DMS 273 (cell line): ENCODE data around the gene ZFP36.
"Not testable (repeated sequence)": the region's sequence is repeated elsewhere in the genome, so short reads cannot be mapped to it uniquely, and the experiment has no call there.

Source experiments
- DNase-seq: peaks from one replicate; lab custom pipeline; 2025; ENCODE audit not compliant: unreplicated experiment; lab: John Stamatoyannopoulos, UW

ZFP36 gene, protein sequence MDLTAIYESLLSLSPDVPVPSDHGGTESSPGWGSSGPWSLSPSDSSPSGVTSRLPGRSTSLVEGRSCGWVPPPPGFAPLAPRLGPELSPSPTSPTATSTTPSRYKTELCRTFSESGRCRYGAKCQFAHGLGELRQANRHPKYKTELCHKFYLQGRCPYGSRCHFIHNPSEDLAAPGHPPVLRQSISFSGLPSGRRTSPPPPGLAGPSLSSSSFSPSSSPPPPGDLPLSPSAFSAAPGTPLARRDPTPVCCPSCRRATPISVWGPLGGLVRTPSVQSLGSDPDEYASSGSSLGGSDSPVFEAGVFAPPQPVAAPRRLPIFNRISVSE

DNA sequence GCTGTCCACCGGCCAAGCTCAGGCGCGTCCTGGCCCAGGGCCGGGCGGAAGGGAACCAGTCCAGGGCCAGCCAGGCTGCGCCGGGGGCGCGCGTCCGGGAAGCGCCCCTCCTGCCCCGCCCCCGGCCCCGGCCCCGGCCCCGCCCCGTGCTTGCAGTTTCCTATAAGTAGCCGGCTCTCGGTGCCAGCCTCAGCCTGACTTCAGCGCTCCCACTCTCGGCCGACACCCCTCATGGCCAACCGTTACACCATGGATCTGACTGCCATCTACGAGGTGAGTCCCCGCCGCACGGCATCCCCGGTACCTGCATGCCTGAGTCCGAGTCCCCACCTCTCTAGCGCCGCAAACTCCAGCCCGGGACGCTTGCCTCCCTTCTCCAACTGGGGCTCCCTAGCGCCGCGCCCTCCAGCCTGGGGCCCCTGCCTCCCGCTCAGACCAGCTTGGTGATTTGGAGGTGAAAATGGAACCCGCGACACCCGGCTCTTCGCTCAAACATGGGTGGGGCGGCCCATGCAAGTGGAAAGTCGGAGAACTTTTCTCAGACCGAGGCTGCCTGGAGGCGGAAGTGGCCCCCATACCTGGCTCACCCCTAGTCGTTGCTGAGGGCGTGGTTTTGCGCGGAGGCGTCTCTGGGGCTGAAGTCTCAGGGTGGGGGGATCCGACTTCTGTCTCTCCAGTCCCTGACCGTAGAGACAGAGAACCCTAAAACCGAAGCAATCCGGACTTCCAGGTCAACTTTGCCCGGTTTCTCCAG lies at the start of gene ZFP36:
Gene ZFP36 (plus strand): TSS at position 192 of the 754 bp plus-strand sequence. CDS start 58 bp downstream, at position 250.
- DNase-seq: peak; percentile 81

DNA sequence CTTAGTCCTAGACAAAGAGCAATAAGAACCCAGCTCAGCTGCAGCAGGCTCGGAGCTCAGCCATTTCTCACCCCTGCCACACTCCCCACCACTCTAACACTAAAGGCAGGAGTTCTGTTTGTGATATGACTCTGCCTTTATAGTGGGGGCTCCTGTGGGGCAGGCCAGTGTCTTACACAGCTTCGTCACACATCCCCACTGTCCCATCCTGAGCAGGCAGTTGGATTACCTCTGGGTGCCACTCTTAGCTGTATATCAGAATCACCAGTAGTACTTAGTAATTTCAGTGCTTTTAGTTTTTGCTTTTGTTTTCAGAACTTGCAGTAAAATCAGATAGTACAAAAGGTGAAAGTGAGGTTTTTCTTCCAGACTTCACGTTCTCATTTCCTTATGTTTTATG lies 47.6 kb upstream of the ZFP36 start:
- no peak for DNase-seq

DNA sequence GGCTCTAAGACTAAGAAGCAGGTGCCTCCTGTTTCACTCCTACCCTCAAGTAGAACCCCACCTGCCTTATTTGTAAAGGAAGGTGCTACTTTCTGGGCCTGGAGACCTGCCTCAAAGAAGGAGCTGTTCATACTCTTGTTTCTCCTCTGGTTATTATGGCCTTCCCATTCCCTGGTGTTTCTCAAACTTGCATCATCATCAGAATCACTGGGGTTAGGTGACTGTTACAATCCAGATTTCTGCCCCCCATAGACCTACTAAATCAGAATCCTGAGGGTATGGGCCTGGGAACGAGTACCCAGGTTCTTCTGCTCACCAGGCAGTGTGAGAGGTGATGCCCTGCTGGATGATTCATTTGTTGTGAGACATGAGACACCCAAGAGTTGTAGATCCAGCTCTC lies 46.0 kb upstream of the ZFP36 start:
- DNase-seq: no peak

DNA sequence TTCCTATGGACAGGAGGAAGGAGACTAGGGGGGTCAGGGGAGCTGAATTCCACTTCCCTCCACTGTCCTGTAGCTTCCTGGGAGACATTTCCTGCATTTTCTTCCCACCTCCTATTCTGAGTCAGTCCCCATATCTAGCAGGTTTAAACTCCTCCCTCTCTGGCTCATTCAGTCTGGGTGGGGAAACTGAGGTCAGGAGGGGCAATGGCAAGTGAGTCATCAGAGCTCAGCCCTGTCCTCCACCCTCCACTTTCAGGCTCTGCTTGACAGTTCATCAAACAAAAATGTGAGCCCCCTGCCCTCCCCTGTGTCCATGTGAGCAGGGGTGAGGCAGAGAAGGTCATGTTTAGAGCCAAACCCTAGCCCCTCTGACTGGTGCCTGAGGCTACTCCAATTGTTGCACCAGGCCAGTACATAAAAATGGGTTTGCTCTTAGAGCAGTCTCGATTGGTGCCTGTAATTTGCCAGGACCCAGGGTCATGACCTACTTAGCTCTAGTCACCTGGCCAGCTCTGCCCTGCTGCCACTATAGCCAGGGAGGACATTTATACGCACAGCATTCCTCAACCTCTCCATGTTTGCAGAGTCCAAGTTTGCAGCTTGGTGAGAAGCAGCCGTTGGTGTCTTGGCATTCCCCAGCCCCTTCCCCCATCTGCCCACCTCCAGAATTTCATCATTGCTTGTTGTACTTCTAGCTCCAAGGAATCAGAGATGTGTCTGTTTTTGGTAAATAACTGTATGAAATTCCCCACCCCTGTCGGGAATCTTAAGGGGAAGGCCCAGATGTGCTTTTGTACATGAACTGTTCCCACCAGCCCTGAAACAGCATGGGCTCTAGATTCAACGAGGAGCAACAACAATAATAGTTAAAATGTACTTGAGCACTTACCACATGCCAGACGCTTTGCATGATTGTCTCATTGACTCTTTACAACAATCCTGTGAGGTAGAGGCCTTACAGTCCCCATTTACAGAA lies 43.7 kb upstream of the ZFP36 start:
- DNase-seq: no peak

DNA sequence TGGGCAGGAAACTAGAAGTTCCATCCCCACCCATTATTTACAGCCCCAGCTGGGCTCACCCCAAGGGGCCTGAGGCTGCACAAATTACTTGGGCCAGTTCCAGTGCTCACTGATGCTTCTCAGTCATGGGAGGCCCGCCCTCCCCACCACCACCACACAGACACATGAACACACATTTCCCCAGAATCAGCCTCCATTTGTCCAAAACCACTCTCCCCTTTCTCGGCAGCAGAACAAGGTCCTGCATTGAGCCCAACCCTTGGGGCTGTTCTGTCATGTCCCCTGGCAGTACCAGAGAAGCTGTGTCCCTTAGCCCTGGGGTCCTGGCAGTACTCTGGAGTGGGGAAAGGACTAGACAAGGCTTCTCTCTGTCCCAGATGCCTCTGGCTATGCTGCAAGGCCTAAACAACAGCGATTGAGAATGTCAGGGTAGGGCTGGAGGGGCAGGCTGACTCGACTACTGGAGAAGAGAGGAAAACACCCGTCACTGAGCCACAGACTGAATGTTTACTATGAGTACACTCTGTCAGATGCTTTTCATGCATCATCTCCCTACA lies 42.7 kb upstream of the ZFP36 start:
- peak; percentile 16 for DNase-seq

DNA sequence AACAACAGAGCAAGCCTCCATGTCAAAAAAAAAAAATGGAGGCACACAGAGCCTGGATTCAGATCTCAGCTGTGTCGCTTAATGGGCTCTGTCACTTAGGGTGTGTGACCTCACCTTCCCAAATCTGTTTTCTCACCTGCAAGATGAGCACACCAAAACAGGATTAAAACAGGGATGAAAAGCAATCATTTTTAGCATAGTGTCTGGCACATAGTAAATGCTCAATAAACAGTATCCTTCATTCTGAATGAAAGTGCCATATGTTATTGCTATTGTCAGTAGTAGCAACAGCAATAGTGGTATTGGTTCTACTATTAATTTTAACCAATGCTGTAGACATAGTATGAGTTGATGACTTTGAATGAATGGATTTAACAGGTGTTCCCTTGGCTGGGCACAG lies 41.1 kb upstream of the ZFP36 start:
- no peak for DNase-seq

DNA sequence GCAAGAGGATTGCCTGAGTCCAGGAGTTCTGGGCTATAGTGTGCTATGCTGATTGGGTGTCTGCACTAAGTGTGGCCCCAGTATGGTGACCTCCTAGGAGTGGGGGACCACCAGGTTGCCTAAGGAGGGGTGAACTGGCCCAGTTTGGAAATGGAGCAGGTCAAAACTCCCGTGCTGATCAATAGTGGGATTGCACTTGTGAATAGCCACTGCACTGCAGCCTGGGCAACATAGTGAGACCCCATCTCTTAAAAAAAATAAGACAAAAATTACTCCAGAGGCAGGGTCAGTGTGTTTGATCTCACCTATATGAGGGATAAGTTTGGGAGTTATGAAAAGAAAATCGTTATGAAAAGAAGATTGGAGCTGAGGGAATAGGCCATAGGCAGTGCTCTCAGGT lies 37.4 kb upstream of the ZFP36 start:
- no peak for DNase-seq

DNA sequence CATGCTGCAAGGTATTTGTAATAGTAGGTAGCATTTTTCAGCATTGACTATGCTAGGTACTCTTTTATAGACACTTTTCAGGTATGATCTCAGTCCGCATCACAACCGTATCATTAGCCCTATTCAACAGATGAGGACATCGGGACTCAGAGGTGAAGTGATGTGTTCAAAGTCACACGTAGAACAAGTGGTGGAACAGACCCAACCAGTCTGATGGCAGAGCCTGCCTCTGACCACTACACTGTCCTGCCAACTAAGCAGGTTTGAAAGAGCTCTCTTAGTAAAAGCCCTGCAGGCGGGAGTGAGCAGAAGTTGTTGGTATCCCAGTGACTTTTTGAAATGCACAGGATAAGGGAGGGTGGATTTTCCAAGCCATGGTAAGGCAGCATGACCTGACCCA lies 35.9 kb upstream of the ZFP36 start:
- DNase-seq: no peak

DNA sequence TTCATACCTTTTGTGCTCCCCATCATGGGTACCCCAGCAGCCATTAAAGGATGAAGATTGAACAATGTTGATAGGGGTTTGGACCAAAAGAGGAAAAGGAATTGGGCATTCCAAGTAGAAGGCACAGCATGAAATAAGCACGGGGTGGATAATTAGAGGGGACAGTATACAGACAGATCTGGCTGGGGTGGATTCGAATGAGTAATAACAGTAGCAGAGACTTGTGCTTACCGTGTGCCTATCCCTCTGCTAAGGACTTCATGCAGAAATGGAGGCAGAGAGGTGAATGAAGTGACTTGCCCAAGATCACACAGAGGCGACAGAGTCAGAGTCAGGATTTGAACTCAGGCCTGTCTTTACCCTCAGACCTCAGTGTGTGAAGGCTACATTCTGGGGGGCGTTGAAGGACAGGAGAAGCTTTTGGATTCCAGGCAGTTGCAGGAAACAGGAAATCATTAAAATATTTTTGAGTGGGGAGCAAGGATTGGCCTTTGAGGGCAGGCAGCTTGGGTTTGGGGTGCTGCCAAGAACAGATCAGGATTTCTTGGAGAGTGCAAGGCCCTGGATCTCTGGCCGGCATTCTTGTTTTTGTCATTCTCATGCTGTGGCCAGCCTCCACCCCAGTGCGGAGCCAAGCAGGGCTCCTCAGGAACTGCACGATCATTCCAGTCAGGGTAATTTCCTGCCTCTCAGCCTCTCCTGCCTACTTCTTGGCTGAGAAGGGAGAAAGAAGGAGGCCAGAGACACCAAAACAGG lies 34.4 kb upstream of the ZFP36 start:
- no peak for DNase-seq

DNA sequence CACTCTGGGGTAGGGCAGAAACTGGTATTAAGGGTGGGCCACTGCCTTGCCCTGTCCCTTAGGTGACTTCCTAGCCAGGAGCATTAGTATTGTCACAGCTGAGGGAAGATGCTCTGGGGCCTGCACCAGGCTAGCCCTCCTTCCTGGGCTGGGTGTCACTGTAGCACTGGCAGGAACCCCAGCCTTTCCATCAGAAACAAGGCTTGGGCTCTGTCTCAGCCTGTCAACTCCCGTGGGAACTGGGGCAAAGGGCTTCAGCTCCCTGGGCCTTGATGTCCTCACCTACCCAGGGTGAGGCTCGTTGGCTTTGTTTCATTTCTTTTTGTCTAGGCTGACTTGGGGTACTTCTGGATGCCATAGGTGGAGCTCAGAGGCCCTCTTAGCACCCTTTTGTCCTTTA lies 33.7 kb upstream of the ZFP36 start:
- DNase-seq: no peak

DNA sequence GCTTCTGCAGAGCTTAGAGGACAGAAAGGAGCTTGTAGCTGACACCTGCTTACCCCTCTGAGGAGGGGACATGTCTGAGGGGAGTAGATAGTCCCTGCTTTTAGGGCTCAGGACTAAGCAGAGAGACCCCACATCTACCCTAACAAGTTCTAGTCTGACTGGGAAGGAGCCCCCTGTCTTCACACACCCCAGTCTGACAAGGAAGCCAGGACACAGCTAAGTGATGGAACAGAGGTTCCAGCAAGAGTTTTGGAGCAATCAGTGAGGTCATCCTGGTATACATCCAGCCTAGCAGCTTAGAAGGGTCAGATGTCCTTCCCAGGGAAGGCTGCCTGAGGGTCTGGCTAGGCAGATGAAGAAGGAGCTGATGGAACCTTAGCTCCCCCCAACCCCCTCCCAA lies 30.7 kb upstream of the ZFP36 start:
- no peak for DNase-seq

DNA sequence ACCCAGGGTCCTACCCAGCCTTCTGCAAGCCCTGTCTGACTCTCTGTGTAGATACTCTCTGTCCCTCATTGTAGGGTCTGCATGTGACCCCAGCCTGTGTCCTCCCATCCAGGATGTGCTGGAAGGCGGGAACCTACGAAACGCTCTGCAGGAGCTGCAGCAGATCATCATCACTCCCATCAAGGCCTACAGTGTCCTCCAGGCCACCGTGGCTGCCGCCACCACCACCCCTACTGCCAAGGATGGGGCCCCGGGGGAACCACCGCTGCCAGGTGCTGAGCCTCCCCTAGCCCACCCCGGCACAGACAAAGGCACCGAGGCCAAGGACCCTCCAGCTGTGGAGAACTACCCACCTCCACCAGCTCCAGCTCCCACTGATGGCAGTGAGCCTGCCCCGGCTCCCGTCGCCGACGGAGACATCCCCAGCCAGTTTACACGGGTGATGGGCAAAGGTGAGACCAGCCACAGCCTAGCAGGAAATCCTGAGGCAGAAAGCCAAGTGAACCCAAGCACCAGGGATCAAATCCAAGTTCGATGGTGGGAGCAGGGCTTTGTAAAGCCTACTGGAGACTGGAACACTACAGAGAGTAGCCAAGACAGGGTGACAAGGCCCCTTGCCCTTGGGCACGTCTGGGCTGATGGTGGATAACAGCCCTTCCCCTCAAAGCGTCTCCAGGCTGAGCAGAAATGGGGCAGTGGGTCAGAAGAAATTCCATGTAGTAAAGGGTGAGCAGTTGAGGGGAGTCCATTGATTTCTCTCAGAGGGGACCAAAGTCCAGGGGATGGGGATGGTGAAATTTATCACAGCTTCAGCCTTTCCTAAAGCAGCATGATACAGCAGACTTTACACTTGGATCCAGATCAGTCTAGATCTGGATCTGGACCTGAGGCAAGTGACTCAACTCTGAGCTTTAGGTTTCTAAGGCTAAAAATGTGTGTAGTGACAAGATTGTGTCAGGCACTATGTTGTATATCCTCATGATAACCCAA lies 29.0 kb upstream of the ZFP36 start:
- no peak for DNase-seq

DNA sequence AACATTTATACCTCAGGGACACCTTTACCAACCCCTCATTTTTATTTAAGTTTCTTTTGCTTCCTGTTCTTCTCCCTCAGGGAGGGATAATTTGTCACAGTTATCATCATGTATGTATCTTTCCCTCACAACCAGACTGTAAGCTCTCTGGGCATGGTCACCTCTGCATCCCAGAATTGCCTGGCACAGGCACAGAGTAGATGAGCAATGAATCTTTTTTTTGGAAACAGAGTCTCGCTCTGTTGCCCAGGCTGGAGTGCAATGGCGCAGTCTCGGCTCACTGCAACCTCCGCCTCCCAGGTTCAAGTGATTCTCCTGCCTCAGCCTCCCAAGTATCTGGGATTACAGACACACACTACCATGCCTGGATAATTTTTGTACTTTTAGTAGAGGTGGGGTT lies 27.3 kb upstream of the ZFP36 start:
- not testable (repeated sequence) for DNase-seq

DNA sequence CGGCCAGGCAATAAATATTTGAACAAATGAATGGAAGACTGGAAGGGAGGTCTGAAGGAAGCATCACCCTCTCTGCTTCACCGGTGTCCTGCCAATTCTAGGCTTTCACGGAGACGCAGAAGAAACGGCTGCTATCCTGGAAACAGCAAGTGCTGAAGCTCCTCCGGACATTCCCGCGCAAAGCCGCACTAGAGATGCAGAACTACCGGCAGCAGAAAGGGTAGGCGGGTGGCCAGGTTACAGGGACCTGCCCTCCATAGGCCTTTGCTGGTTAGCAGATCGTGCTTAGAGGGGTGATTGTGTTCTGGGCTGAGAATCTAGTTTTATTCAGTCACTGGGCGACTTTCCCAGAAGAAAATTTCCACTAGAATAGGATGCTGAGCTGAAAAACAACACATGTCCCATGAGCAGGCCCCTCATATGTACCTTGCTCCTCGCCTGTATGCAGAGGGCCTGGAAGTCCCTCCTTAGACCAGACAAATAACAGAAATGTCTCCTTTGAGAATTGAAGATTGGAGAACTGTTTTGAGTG lies 26.7 kb upstream of the ZFP36 start:
- DNase-seq: no peak

DNA sequence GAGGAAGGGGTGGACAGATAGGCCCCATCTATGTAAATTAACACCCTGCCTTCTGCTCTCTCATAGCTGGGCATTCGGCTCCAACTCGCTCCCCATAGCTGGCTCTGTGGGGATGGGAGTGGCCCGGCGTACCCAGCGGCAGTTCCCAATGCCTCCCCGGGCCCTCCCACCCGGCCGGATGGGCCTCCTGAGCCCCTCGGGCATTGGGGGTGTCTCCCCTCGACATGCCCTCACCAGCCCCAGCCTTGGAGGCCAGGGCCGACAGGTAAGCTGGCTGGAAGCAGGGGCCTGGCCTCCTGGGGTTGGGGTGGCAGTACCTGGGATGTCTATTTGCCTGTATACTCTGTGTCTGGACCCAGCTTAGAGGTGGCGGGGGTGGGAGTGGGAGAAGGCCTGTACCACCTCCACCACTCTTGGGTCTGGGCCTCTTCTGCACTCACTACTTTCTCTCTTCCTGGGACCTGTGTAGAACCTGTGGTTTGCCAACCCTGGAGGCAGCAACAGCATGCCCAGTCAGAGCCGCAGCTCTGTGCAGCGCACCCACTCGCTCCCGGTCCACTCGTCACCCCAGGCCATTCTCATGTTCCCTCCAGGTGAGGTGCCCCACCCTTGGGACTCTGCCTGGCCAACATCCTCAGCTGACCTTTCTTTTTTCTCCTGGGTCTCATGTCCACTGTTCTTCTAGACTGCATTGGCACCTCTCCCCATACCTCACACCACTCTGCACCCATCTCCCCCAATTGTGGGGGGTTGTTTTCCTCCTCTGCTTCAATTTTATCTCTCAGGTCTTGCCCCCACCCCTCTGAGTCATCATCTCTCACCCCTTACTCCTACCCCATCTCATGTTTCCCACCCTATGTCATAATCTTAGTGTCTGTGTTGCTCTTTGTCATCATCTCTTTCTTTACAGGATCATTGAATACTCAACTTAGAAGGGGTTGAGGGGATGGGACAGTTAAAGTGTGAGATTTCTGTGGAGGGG lies 25.8 kb upstream of the ZFP36 start:
- DNase-seq: no peak

DNA sequence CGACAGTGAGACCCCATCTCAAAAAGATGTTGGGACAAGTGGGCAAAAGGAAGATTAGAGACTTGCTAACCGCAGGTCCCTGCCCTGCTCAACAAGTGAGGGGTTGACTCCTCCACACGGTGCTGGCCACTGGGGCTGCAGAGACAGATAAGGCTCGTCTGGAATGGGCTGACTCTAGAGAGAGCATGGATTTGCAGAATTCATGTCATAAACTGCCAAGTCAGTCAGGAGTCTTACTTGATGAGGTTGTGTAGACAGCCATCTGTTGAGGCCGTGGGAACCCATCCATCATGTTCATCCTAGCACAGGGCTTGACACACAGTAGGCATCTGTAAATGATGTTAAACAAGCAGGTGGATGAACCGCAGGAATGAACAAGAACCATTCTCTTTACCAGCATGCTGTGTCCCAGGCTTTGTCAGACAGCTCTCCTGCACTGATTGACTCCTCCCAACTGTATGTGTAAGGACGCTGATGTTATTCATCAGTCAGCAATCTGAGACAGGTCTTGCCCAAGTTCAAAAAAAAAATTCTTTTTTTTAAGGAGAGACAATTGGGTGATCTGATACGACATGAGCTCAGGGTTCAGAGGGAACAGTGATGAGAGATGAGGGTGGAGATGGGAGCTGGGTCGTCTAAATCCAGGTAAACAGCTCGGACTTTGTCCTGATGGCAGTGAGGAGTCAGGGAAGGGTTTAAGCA lies 24.6 kb upstream of the ZFP36 start:
- DNase-seq: no peak
